Prostate gland (tissue), 2 donors: ENCODE results near the gene RRAS. TPM values are rescaled to one million over a fixed set of nuclear protein-coding genes. Genes with fewer than 3 reads are reported as not detected.

Experiments used
- DNase-seq: peaks from one replicate; pipeline ENCODE4 v3.0.0-alpha.2; 2019; ENCODE audit warnings: low spot score
- H3K27ac ChIP-seq, 2 donors: fragments of 200-600 bp; sonication (generic); 2 replicates each; pipeline ENCODE4 v1.5.1; 2017 to 2019
- H3K27me3 ChIP-seq: fragments of 200-600 bp; sonication (generic); replicated peaks from 2 replicates; pipeline ENCODE4 v1.5.1; 2019; ENCODE audit not compliant: insufficient read depth
- H3K36me3 ChIP-seq, 2 donors: fragments of 200-600 bp; sonication (generic); 1 replicate in 1 of 2; 2 replicates in 1 of 2; pipeline versions ENCODE4 v1.5.1 to v1.8.1; 2017 to 2019
- H3K4me1 ChIP-seq: fragments of 200-600 bp; sonication (generic); replicated peaks from 2 replicates; pipeline ENCODE4 v1.5.1; 2019
- H3K4me3 ChIP-seq, 2 donors: fragments of 200-600 bp; sonication (generic); 2 replicates each; pipeline ENCODE4 v1.5.1; 2017 to 2019
- H3K9me3 ChIP-seq: fragments of 200-600 bp; sonication (generic); 2 replicates; pipeline ENCODE4 v1.5.1; 2017
- POLR2A ChIP-seq: fragments of 450-650 bp; IDR thresholded peaks from one replicate; pipeline ENCODE4 v1.6.1; 2016; ENCODE audit warnings: antibody characterized with exemption, mild to moderate bottlenecking
- POLR2AphosphoS5 ChIP-seq: sonication (generic); formaldehyde crosslinking; IDR thresholded peaks from one replicate; pipeline ENCODE4 v1.6.1; 2017; ENCODE audit warnings: antibody characterized with exemption
- WGBS: methylation state at CpG from one replicate; pipeline ENCODE4 v1.1.5; 2018; 5-methylcytosine and 5-hydroxymethylcytosine counted together
- intact Hi-C: fragments of 100-400 bp; cut with DNase I; formaldehyde crosslinking; loops from one replicate; pipeline ENCODE4 v1.14.2; 2022
- total RNA-seq, 2 donors: library from RNA; depleted of rRNA; stranded (reverse); fragments of >200 nt; gene quantifications; one replicate each; pipeline ENCODE4 v1.1.0, GENCODE V29; 2016
- TF ChIP-seq, protein P1 (sequence below), 4 experiments: fragments of 200-600 bp in 2 of 4; fragments of 450-650 bp in 2 of 4; sonication (generic) in 2 of 4; IDR thresholded peaks; 1 replicate in 3 of 4; 2 replicates in 1 of 4; pipeline ENCODE4 v1.5.1; 2016 to 2019; ENCODE audit warnings: antibody characterized with exemption in 4 of 4, mild to moderate bottlenecking in 2 of 4, moderate library complexity in 2 of 4

Gene RRAS
- total RNA-seq, 2 donors from 2014 or later = 59.1 to 72.3 TPM

DNA sequence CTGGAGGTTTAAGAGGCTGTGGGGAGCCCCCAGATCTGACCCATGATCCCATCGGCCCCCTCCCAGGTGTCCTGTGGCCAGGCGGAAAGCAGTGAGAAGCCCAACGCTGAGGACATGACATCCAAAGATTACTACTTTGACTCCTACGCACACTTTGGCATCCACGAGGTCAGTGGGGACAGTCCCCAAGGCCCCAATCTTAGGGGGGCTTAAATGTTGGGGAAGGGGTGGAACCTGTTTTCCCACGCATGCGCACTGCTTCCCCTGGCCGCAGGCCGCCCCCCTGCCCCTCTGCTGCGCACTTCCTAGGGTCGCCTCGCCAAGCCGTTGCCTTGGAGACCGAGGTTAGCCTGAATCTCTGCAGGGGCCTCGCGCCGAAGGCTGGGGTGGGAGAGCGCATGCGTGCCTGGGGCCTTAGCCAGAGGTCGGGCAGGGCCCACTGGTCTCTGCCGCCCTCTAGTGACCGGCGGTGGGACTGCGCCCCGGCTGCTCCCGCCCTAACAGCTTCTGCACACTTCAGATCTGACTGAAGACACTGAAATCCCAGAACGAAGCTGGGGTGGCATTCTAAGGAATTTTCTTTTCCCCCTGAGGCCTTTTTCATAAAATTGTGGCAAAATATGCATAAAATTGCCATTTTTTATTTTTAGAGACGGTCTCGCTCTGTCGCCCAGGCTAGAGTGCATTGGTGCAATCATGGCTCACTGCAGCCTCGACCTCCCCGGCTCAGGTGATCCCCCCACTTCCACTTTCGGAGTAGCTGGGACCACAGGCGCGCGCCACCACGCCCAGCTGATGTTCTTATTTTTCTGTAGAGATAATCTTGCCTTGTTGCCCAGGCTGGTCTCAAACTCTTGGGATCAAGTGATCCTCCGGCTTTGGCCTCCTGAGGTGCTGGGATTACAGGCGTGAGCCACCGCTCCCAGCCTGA is 40.7 kb upstream of the RRAS start:
- WGBS = 34% methylated on average over 38 of the region's 40 CpGs
- peak; percentile 79 for DNase-seq
- peaks cover 9 to 16% of the 10 kb centered on the region in 2 donors for H3K36me3 ChIP-seq
- intact Hi-C loops = no loop called here
- TF ChIP-seq POLR2AphosphoS5 (peak; percentile 82), POLR2A (no peak)
- TF ChIP-seq, protein P1, sequence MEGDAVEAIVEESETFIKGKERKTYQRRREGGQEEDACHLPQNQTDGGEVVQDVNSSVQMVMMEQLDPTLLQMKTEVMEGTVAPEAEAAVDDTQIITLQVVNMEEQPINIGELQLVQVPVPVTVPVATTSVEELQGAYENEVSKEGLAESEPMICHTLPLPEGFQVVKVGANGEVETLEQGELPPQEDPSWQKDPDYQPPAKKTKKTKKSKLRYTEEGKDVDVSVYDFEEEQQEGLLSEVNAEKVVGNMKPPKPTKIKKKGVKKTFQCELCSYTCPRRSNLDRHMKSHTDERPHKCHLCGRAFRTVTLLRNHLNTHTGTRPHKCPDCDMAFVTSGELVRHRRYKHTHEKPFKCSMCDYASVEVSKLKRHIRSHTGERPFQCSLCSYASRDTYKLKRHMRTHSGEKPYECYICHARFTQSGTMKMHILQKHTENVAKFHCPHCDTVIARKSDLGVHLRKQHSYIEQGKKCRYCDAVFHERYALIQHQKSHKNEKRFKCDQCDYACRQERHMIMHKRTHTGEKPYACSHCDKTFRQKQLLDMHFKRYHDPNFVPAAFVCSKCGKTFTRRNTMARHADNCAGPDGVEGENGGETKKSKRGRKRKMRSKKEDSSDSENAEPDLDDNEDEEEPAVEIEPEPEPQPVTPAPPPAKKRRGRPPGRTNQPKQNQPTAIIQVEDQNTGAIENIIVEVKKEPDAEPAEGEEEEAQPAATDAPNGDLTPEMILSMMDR (IDR thresholded peaks at IDR 0.05) = peak; percentile 98
- H3K9me3 ChIP-seq = no peaks in the 10 kb centered on the region
- no peaks in the 10 kb centered on the region for H3K27me3 ChIP-seq
- H3K27ac ChIP-seq = peak overlapping the region; percentile 25 to 62
- H3K4me3 ChIP-seq = no peak overlapping the region
- H3K4me1 ChIP-seq = peaks cover 11% of the 10 kb centered on the region

DNA sequence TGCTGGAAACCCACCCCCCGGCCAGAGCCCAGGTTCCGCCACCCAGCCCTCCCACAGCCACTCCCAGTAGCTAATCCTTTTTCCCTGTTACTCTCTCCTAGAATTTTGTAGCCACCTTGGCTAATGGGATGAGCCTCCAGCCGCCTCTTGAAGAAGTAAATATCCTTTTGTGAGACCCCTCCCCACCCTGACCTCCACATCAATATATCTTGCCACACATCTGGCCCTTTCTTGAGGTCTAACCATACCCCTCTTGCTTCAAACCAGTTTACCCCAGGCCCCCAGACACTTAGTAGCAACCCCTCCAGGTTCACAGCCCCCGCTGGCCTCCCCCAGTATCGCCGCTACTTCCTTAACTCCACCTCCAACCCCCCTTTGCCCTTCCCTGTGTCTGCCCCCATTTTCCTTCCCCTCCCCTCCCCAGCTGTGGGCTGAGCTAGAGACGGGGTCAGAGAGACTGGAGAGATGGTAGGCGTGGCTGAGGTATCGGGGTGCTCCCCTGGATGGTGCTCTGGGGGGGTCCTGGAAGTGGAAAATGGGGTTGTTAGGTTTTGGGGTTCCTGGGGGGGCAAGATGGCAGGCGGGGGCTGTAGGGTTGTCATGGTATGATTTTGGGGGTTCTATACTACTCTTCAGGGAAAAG is 39.9 kb upstream of the RRAS start:
- H3K4me3 ChIP-seq = no peak overlapping the region
- peaks cover 9 to 12% of the 10 kb centered on the region in 2 donors for H3K36me3 ChIP-seq
- no peak for DNase-seq
- TF ChIP-seq POLR2A = no peak
- TF ChIP-seq, protein P1 (IDR thresholded peaks at IDR 0.05) = no peak
- no peak for TF ChIP-seq POLR2AphosphoS5
- H3K4me1 ChIP-seq = peaks cover 11% of the 10 kb centered on the region
- intact Hi-C loops = loop anchor here (5.0 kb wide), 2 partner anchors 87 to 88 kb away; partner anchors contain the start of genes AP2A1 and PRR12
- 55% methylated on average over 10 of the region's 10 CpGs for WGBS
- no peaks in the 10 kb centered on the region for H3K9me3 ChIP-seq
- H3K27me3 ChIP-seq = no peaks in the 10 kb centered on the region
- H3K27ac ChIP-seq = peak overlapping the region in 1 of 2 donors; percentile 62

DNA sequence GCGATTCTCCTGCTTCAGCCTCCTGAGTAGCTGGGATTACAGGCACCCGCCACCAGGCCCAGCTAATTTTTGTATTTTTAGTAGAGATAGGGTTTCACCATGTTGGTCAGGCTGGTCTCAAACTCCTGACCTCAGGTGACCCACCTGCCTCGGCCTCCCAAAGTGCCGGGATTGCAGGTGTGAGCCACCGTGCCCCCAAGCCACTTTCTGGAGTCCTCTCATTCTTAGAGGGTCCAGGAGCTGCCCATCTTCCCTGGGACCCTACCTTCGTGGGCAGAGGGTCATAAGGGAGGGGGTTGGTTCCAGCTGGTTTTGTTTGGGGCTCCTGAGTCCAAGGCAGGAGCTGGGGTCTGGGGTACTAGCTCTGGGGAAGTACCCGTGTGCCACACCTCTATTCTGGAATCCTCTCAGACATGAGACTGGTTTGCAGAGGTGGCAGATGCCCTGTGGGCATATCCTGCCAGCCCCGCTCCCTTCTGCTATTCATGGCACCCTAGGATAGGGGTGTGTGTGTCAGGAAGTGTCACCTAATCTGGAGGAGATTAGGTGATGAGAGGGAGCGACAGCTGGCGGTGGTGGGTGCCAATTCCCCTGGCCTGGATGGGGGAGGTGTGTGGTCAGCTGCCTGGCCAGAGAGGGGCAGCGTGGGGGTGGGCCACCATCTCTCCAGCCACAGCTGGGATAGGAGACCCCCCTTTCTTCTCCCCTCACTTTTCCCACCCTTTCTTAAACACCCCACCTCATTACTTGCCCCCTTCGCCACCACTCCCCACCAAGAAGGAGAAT is 39.2 kb upstream of the RRAS start:
- H3K9me3 ChIP-seq = no peaks in the 10 kb centered on the region
- H3K4me1 ChIP-seq = peaks cover 11% of the 10 kb centered on the region
- no peak overlapping the region for H3K4me3 ChIP-seq
- intact Hi-C loops = loop anchor here (5.0 kb wide), 2 partner anchors 87 to 88 kb away; partner anchors contain the start of genes AP2A1 and PRR12
- no peak for DNase-seq
- no peak overlapping the region for H3K27ac ChIP-seq
- TF ChIP-seq, protein P1 (IDR thresholded peaks at IDR 0.05) = no peak
- TF ChIP-seq POLR2AphosphoS5 (no peak), POLR2A (no peak)
- 54% methylated on average over 12 of the region's 12 CpGs for WGBS
- H3K27me3 ChIP-seq = no peaks in the 10 kb centered on the region
- H3K36me3 ChIP-seq = peaks cover 8 to 9% of the 10 kb centered on the region in 2 donors

DNA sequence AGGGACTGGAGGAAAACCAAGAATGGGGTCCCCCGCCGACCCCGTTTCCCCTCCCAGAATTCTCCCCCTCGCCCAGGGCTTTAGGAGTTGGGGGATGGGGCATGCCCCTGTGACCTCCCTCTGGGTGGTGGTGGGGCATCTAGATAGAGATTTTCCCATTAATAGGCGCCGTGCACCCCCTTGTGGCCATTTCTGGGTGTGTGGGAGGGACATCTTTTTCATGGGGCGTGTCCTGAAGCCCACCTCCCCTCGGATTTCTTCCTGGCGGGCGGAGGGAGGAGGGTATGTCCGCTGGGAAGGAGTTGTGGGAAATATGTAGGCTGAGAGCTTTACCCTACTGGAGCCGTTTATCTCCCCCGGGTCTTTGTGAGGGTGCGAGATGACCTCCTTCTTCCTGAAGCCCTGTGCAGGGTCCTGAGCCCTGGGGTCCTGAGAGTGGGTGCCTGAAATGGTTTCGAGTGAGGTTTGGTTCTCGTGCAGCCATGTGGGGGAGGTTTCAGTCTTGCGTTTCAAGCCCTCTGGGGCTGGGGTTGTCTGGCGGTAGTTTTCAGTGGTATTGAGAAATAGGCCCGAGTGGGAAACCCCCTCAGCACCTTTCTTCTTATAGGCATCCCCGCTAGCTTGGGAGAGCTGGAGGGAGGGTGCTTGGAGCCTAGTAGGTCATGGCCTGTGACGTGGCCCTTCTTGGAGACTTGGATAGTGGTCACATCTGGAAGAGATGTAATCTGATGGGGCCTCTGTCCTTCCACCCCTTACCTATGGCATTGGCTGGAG is 38.1 kb upstream of the RRAS start:
- H3K36me3 ChIP-seq = peaks cover 8 to 9% of the 10 kb centered on the region in 2 donors
- no peaks in the 10 kb centered on the region for H3K9me3 ChIP-seq
- TF ChIP-seq POLR2AphosphoS5 (peak; percentile 16), POLR2A (no peak)
- TF ChIP-seq, protein P1 (IDR thresholded peaks at IDR 0.05) = peak in 3 of 4 experiments; percentile 57 to 67 (median 58)
- H3K4me3 ChIP-seq = peak overlapping the region; percentile 66 to 92
- intact Hi-C loops = loop anchor here (2.0 to 5.0 kb wide), 3 partner anchors 35 to 89 kb away; partner anchors contain the start of genes AP2A1, PRR12 and SCAF1
- peak overlapping the region; percentile 83 to 93 for H3K27ac ChIP-seq
- H3K4me1 ChIP-seq = peaks cover 11% of the 10 kb centered on the region
- DNase-seq = peak; percentile 40
- H3K27me3 ChIP-seq = no peaks in the 10 kb centered on the region
- WGBS = 4% methylated on average over 21 of the region's 21 CpGs
